Stimulated activated CD8-positive, alpha-beta memory T cell treated with anti-CD3 and anti-CD28 coated beads, Interleukin-4, amount 100 ng/mL, for 48 hours (primary cell): ENCODE measurements around the gene PCDHGA1.
"Not testable (repeated sequence)": the region's sequence is repeated elsewhere in the genome, so short reads cannot be mapped to it uniquely, and the experiment has no call there.

Experiments
- DNase-seq: peaks from one replicate; pipeline ENCODE4 v3.0.0-alpha.2; 2020

The PCDHGA1 gene

DNA sequence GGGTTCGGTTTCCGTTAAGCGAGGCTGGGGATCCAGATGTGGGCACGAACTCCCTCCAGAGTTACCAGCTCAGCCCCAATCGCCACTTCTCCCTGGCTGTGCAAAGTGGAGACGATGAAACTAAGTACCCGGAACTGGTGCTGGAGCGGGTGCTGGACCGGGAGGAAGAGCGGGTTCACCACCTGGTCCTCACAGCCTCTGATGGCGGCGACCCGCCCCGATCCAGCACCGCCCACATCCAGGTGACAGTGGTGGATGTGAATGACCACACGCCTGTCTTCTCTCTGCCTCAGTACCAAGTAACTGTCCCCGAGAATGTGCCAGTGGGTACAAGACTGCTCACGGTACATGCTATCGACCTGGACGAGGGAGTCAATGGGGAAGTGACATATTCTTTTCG, 53.0 kb downstream of the PCDHGA1 start:
- DNase-seq = no peak

DNA sequence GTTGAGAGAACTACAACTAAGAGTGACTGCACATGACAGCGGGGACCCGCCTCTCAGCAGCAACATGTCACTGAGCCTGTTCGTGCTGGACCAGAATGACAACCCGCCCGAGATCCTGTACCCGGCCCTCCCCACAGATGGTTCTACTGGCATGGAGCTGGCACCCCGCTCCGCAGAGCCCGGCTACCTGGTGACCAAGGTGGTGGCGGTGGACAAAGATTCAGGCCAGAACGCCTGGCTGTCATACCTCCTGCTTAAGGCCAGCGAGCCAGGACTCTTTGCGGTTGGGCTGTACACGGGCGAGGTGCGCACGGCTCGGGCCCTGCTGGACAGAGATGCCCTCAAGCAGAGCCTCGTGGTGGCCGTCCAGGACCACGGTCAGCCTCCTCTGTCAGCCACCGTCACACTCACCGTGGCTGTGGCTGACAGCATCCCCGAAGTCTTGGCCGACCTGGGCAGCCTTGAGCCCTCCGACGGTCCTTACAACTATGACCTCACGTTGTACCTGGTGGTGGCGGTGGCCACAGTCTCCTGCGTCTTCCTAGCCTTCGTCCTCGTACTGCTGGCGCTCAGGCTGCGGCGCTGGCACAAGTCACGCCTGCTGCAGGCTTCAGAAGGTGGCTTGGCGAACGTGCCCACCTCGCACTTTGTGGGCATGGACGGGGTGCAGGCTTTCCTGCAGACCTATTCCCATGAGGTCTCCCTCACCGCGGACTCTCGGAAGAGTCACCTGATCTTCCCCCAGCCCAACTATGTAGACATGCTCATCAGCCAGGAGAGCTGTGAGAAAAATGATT, 54.4 kb downstream of the PCDHGA1 start:
- DNase-seq = no peak

DNA sequence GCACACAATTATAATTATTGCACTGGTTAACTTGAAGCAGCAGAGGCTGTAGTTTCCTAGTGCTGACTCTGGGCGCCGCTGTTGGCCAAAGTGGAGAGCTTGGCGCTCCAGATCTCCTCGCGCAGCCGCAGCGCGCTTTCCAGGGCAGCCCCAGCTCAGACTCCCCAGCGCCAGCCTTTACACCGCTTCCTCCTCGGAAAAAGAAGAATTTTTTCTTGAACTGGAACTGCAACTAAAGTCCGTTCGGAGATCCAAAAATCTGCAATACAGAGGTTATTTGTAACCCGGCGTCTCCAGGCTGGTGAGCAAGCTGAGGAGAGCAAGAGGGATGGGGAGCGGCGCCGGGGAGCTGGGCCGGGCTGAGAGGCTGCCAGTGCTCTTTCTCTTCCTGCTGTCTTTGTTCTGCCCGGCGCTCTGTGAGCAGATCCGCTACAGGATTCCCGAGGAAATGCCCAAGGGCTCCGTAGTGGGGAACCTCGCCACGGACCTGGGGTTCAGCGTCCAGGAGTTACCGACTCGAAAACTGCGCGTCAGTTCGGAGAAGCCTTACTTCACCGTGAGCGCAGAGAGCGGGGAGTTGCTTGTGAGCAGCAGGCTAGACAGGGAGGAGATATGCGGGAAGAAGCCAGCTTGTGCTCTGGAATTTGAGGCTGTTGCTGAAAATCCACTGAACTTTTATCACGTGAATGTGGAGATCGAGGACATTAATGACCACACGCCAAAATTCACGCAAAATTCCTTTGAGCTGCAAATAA, 57.4 kb downstream of the PCDHGA1 start, which contains the start of gene PCDHGB4:
PCDHGB4 (plus strand) TSS at position 142 of the 755 bp plus-strand sequence; CDS start at position 329, 187 bp downstream.
- DNase-seq = peak; percentile 41

DNA sequence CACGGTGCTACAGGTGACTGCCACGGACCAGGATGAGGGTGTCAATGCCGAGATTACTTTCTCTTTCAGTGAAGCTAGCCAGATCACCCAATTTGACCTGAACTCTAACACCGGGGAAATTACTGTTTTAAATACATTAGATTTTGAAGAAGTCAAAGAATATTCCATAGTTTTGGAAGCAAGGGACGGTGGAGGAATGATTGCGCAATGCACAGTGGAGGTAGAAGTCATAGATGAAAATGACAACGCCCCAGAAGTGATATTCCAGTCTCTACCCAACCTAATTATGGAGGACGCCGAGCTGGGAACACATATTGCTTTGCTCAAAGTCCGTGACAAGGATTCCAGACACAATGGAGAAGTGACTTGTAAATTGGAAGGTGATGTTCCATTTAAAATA, 58.3 kb downstream of the PCDHGA1 start:
- DNase-seq = no peak

DNA sequence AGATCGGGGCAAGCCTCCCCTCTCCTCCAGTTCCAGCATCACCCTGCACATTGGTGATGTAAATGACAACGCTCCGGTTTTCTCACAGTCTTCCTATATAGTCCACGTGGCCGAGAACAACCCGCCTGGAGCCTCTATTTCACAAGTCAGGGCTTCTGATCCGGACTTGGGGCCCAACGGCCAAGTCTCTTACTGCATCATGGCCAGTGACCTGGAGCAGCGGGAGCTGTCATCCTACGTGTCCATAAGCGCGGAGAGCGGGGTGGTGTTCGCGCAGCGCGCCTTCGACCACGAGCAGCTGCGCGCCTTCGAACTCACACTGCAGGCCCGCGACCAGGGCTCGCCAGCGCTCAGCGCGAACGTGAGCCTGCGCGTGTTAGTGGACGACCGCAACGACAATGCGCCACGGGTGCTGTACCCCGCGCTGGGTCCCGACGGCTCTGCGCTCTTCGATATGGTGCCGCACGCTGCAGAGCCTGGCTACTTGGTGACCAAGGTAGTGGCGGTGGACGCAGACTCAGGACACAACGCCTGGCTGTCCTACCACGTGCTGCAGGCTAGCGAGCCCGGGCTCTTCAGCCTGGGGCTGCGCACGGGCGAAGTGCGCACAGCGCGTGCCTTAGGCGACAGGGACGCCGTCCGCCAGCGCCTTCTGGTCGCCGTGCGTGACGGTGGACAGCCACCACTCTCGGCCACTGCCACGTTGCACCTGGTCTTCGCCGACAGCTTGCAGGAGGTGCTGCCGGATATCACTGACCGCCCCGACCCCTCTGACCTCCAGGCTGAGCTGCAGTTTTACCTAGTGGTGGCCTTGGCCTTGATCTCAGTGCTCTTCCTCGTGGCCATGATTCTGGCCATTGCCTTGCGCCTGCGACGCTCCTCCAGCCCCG, 59.1 kb downstream of the PCDHGA1 start:
- DNase-seq = no peak

DNA sequence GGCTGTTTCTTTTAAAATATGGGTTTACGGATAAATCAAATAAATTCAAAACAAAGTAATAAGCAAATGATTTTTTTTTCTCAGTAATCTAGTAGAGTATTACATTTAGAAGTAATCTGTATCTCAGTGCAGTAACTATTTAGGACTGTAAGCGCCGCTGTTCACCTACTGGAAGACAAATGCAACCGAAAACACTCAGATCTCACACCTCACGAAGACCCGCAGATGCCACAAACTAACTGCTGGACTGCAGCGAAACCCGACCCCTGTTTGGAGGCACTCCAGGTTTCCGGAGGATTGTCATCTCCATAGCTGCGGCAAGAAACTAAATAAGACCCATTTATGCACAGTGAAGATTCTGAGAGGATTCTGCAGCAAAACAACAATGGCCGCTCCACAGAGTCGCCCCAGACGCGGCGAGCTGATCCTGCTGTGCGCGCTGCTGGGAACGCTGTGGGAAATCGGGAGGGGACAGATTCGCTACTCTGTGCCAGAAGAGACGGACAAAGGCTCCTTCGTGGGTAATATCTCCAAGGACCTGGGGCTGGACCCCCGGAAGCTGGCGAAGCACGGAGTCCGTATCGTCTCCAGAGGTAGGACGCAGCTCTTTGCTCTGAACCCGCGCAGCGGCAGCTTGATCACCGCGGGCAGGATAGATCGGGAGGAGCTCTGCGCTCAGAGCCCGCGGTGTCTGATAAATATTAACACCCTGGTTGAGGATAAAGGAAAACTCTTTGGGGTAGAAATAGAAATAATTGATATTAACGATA, 62.3 kb downstream of the PCDHGA1 start, which contains the start of gene PCDHGA8:
PCDHGA8 (plus strand) TSS at position 205 of the 770 bp plus-strand sequence; CDS start at position 386, 181 bp downstream.
- DNase-seq = no peak

DNA sequence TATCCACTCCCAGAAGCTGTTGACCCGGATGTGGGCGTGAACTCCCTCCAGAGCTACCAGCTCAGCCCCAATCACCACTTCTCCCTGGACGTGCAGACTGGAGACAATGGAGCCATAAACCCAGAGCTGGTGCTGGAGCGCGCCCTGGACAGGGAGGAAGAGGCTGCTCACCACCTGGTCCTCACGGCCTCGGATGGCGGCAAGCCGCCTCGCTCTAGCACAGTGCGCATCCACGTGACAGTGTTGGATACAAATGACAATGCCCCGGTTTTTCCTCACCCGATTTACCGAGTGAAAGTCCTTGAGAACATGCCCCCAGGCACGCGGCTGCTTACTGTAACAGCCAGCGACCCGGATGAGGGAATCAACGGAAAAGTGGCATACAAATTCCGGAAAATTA, 63.0 kb downstream of the PCDHGA1 start:
- DNase-seq = no peak

DNA sequence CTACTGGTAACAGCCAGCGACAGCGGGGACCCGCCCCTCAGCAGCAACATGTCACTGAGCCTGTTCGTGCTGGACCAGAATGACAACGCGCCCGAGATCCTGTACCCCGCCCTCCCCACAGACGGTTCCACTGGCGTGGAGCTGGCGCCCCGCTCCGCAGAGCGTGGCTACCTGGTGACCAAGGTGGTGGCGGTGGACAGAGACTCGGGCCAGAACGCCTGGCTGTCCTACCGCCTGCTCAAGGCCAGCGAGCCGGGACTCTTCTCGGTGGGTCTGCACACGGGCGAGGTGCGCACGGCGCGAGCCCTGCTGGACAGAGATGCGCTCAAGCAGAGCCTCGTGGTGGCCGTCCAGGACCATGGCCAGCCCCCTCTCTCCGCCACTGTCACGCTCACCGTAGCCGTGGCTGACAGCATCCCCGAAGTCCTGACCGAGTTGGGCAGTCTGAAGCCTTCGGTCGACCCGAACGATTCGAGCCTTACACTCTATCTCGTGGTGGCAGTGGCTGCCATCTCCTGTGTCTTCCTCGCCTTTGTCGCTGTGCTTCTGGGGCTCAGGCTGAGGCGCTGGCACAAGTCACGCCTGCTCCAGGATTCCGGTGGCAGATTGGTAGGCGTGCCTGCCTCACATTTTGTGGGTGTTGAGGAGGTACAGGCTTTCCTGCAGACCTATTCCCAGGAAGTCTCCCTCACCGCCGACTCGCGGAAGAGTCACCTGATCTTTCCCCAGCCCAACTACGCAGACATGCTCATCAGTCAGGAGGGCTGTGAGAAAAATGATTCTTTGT, 64.3 kb downstream of the PCDHGA1 start:
- DNase-seq = not testable (repeated sequence)

DNA sequence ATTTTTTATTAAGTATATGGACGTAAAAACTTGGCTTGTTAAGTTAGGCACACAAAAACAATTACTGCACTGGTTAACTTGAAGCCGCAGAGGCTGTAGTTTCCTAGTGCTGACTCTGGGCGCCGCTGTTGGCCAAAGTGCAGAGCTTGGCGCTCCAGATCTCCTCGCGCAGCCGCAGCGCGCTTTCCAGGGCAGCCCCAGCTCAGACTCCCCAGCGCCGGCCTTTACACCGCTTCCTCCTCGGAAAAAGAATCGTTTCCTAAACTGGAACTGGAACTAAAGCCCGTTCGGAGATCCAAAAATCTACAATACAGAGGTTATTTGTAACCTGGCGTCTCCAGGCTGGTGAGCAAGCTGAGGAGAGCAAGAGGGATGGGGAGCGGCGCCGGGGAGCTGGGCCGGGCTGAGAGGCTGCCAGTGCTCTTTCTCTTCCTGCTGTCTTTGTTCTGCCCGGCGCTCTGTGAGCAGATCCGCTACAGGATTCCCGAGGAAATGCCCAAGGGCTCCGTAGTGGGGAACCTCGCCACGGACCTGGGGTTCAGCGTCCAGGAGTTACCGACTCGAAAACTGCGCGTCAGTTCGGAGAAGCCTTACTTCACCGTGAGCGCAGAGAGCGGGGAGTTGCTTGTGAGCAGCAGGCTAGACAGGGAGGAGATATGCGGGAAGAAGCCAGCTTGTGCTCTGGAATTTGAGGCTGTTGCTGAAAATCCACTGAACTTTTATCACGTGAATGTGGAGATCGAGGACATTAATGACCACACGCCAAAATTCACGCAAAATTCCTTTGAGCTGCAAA, 67.6 kb downstream of the PCDHGA1 start, which contains the start of gene PCDHGB5:
PCDHGB5 (plus strand) TSS at position 192 of the 796 bp plus-strand sequence; CDS start at position 373, 181 bp downstream.
- peak; percentile 52 for DNase-seq

DNA sequence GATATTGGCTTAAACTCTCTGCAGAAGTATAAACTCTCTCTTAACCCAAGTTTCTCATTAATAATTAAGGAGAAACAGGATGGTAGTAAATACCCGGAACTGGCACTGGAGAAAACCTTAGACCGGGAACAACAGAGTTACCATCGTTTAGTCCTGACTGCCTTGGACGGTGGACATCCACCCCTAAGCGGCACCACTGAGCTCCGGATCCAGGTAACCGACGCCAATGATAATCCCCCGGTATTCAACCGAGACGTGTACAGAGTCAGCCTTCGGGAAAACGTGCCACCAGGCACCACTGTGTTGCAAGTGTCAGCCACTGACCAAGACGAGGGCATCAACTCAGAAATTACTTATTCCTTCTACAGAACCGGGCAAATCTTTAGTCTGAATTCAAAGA, 68.3 kb downstream of the PCDHGA1 start:
- DNase-seq = no peak

DNA sequence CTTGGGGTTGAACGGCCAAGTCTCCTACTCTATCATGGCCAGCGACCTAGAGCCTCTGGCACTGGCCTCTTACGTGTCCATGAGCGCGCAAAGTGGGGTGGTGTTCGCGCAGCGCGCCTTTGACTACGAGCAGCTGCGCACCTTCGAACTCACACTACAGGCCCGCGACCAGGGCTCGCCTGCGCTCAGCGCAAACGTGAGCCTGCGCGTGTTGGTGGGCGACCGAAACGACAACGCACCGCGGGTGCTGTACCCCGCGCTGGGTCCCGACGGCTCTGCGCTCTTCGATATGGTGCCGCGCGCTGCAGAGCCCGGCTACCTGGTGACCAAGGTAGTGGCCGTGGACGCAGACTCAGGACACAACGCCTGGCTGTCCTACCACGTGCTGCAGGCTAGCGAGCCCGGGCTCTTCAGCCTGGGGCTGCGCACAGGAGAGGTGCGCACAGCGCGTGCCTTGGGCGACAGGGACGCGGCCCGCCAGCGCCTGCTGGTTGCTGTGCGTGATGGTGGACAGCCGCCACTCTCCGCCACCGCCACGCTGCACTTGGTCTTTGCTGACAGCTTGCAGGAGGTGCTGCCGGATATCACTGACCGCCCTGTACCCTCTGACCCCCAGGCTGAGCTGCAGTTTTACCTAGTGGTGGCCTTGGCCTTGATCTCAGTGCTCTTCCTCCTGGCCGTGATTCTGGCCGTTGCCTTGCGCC, 69.4 kb downstream of the PCDHGA1 start:
- DNase-seq = no peak

DNA sequence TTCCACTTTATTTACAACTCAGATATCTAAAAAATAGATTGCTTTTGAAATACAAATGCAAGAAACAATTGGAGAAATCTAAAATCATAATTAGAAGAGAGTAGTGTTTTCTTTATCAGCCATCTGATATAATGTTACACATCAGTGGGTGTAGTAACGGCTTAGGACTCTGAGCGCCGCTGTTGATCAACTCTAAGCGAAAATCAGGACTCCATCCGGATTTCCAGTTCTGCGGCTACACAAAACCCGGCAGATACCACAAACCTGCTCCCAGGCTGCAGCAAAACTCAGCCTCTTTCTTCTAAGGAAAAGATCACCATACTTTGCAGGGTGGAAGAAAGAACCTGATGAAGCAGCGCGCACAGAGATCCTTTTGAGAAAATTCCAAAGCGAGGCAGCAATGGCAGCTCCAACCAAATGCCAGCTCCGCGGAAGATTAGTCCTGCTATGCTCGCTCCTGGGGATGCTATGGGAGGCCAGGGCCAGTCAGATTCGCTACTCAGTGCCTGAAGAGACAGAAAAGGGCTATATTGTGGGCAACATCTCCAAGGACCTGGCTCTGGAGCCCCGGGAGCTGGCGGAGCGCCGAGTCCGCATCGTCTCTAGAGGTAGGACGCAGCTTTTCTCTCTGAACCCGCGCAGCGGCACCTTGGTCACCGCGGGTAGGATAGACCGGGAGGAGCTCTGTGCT, 72.4 kb downstream of the PCDHGA1 start, which contains the start of gene PCDHGA9:
PCDHGA9 (plus strand) TSS at position 226 of the 691 bp plus-strand sequence; CDS start at position 401, 175 bp downstream.
- DNase-seq = no peak

DNA sequence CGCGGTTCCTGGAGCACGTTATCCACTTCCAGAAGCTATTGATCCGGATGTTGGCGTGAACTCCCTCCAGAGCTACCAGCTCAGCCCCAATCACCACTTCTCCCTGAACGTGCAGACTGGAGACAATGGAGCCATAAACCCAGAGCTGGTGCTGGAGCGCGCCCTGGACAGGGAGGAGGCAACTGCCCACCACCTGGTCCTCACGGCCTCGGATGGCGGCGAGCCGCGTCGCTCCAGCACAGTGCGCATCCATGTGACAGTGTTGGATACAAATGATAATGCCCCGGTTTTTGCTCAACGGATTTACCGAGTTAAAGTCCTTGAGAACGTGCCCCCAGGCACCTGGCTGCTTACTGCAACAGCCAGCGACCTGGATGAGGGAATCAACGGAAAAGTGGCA, 73.1 kb downstream of the PCDHGA1 start:
- no peak for DNase-seq

DNA sequence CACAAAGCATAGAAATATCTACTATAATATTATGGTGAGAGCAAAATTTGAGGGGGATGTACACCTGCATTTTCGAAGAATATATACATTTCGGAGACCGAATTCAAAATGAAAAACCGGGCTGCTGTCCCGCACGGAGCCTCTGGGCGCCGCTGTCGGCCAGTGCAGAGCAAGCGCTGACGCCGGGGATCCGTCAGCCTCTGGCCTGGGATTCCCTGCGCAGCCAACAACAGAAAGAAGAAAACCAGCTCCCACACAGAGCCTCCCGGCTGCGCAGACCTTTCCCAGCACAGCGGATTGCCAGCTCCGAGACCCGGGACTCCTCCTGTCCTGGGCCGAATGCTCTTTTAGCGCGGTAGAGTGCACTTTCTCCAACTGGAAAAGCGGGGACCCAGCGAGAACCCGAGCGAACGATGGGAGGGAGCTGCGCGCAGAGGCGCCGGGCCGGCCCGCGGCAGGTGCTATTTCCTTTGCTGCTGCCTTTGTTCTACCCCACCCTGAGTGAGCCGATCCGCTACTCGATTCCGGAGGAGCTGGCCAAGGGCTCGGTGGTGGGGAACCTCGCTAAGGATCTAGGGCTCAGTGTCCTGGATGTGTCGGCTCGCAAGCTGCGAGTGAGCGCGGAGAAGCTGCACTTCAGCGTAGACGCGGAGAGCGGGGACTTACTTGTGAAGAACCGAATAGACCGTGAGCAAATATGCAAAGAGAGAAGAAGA, 77.6 kb downstream of the PCDHGA1 start, which contains the start of gene PCDHGB6:
PCDHGB6 (plus strand) TSS at position 232 of the 716 bp plus-strand sequence; CDS start at position 414, 182 bp downstream.
- peak; percentile 63 for DNase-seq

DNA sequence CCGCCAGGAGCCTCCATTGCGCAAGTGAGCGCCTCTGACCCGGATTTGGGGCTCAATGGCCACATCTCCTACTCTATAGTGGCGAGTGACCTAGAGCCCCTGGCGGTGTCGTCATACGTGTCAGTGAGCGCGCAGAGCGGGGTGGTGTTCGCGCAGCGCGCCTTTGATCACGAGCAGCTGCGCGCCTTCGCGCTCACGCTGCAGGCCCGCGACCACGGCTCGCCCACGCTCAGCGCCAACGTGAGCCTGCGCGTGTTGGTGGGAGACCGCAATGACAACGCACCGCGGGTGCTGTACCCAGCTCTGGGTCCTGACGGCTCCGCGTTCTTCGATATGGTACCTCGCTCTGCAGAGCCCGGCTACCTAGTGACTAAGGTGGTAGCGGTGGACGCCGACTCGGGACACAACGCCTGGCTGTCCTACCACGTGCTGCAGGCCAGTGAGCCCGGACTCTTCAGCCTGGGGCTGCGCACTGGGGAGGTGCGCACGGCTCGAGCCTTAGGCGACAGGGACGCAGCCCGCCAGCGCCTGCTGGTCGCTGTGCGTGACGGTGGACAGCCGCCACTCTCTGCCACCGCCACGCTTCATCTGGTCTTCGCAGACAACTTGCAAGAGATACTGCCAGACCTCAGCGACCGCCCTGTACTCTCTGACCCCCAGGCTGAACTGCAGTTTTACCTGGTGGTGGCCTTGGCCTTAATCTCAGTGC, 79.4 kb downstream of the PCDHGA1 start:
- DNase-seq = no peak

DNA sequence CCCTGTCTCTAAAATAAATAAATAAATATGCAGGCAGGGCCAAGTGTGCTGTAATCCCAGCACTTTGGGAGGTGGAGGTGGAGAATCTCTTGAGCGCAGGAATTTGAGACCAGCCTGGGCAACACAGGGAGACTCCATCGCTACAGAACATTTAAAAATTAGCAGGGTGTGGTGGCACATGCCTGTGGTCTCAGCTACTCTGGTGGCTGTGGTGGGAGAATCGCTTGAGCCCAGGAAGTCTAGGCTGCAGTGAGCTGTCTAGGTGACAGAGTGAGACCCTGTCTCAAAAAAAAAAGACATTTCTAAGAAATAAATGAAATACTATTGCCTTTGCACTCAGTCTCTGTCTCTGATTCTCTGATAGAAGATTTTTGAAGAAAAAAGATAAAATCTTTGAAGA, 81.3 kb downstream of the PCDHGA1 start:
- DNase-seq = no peak

DNA sequence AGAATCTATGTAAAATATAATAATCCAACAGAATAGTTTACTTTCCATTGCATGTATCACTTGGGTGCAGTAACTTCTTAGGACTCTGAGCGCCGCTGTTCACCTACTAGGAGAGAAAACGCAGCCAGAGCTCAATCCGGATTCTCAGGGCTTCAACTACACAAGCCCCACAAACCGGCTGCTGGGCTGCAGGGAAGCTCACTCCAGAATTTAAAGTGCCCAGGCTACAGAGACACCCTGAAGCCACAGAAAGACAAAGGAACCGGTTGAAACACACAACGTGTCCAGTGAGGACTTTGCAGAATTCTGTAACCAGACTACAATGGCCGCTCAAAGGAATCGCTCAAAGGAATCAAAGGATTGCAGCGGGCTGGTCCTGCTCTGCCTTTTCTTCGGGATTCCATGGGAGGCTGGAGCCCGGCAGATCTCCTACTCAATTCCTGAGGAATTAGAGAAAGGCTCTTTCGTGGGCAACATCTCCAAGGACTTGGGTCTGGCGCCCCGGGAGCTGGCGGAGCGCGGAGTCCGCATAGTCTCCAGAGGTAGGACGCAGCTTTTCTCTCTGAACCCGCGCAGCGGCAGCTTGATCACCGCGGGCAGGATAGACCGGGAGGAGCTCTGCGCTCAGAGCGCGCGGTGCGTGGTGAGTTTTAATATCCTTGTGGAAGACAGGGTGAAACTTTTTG, 82.7 kb downstream of the PCDHGA1 start, which contains the start of gene PCDHGA10:
PCDHGA10 (plus strand) TSS at position 134 of the 686 bp plus-strand sequence; CDS start at position 323, 189 bp downstream.
- peak; percentile 66 for DNase-seq
